Breast epithelium (tissue), 3 donors: Measurements from ENCODE around the gene NEURL1B.

ENCODE experiments used
- CTCF ChIP-seq, 3 donors: fragments of 450-650 bp; IDR thresholded peaks; one replicate each; pipeline ENCODE4 v1.5.1; 2016 to 2017; ENCODE audit warnings: antibody characterized with exemption in 3 of 3, mild to moderate bottlenecking in 3 of 3, moderate library complexity in 3 of 3
- POLR2AphosphoS5 ChIP-seq, 3 donors: sonication (generic); formaldehyde crosslinking; IDR thresholded peaks; one replicate each; pipeline ENCODE4 v1.6.1; 2017; ENCODE audit warnings: antibody characterized with exemption in 3 of 3

- TF ChIP-seq CTCF (IDR thresholded peaks at IDR 0.05) (no peak), POLR2AphosphoS5 (IDR thresholded peaks at IDR 0.05) (no peak)
Observed at GRCh38 chr5:172692451-172692850, 51.4 kb downstream of the NEURL1B start.
